Medulla oblongata (tissue), 1 donor: ENCODE results near the gene SYNPO2.
"Not testable (repeated sequence)": the region's sequence is repeated elsewhere in the genome, so short reads cannot be mapped to it uniquely, and the experiment has no call there.

Experiments used
- DNase-seq: peaks from one replicate; pipeline ENCODE4 v3.0.0-alpha.2; 2015; ENCODE audit errors: extremely low spot score

SYNPO2 gene

DNA sequence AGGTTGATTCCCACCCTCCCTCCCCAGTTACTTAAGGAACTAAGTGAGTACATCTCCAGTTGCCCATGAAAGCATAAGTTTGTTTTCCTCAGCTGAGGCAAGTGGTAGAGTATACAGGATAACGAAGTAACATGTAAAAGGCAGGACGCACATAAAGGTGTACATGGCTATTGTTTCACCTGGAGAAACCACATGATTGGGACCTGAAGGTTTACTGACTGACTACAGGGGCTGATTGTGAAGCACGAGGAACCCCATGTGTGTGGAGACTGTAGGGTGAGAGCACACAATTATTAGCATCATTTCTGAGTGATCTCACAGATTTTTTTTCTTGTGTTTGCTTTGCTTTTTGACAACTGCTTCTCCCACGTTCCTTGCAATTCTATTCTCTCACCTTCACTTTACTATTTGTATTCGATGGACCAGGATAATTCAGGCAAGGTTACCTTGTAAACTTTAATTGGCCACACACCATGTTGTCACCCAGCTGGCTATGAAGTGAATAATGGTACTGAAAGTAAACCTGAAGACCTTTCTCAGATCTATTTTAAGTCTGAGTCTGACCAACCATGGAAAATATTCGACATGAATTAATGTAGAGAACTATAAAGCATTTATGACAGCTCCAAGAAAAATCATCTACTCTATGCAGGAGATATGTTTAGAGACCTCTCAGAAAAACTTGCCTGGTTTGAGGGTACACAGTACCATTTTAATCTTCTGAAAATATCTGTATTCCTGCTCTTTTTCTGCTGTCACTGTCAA is 144.4 kb downstream of the SYNPO2 start:
- no peak for DNase-seq

DNA sequence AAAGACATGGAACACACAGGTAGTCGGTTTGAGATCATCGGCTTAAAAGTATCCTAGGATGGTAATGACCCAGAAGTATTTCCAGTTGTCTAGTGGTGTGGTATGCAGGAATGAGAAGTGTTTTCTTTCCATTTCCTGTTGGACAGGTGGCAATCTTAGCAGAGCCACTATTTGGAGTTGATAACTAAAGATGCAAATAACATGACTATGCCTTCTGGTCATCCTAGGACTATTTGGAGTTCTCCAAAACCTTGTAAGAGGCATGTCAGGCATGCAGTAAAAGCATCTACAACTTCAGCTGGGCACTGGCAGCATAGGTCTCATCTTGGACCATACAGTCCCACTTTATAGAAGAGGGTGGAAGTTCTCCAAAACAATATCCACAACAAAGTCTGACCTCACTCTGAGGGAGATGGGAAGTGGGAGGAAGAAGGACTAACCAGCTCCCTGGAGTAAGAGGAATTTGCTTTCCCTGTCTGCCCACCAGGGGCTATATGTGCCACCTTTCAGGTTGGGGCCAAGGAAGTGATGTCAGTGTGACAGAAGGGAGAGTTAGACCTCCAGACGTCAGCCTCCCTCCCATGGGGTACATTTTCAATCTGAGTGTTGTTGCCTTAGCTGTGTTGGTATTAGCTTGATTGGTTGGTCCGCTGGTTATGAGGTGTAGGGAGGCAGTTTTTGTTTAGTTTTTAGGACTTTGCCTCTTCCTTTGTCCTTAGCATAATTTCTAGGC is 145.8 kb downstream of the SYNPO2 start:
- no peak for DNase-seq

DNA sequence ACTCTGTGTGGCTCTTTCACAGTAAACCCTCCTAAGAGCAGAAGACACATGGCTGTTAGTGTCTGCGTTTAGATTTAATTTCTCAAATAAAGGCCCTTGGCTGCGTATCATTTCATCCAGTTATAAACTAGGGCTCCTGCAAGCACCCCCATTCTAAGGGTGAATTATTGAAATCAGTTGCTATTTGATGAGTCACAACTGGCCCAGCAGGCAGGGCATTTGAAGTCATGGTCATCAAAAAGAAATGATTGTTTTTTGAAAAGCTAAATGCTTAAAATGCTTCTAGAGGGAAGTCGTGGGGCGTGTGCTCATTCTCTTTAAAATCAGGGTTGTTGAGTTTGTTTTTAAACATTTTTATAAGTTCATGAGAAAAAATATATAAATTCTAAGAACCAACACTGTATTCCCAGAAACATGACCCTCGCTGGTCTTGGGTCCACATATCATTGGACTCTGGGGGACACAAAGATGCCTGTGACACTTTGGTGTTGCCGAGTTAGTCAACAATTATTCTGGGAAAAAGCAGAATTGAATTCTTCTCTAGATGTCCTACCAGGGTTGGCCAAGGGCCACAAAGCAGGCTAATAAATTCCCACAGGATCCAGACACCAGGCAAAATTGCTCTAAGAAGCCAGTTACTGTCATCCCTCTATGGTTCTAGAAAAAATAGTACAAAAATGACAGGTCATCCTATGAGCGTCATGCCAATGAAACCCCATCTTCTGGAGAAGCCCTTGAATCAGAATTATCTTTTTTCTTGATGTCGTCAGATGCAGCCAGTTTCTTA is 147.5 kb downstream of the SYNPO2 start:
- DNase-seq = no peak

DNA sequence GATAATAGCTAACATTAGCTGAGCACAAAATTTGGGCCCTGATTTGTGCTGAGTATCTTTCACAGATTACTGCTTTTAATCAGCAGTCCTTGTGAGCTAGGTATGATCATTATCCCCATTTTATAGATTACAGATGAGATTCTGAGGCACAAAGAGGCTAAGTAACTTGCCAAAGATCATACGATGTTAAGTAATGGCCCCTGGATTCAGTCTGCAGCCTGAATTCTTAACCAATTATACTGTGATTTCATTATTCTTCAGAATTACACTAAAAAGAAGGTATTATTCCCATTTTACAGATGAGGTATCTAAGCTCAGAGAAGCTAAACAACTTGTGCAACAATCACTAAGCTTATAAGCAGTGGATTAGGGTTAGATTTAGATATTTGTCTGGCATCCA is 149.1 kb downstream of the SYNPO2 start:
- DNase-seq = no peak

DNA sequence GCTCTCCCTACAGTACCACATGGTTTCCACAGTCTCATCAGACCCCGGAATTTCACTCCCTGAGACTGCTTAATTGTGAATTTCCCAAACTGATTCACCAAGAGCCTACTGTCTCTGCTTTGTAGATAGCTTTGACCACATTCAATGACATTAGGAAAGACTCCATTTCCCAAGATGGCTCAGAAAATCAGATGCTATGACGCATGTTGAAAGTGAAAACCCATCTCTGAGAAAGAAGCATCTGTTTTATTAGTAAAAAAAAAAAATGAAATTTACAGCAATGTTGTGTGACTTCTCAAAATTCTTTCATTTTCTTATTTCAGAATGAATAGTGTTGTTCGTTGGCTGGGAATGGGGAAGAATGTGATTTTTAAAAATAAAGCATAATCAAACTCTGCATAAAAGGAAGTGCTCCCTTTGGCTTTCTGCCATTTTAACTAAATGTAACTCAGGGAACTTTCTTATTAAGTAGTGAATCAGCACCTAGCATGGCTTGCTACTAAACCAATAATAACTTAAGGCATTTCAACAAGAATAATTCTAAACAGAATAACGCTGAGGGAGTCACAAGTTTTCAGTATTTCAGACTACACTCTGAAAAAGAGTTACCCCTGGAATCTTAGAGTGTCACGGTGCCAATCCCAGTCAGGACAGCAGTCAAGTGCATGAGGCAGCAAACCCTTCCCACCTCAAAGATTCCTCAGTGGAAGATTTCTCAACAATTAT is 149.6 kb downstream of the SYNPO2 start:
- no peak for DNase-seq

DNA sequence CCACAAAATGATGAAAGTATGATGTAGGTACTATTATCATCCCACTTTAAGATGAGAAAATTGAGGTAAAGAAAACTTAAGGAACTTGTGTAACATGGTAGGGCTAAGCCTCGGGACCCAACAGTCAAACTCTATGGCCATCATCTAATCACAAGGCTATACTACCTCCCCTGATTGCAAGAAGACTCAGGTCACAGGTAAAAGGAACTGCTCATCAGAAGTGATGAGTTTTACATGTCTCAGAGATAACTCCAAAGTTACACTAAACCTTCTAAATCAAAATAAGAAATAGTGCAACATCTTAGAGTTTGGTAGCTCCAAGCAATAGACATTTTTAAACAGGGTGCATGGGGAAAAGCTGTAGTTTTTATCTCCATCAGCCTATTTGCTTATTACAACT is 150.5 kb downstream of the SYNPO2 start:
- DNase-seq = no peak

DNA sequence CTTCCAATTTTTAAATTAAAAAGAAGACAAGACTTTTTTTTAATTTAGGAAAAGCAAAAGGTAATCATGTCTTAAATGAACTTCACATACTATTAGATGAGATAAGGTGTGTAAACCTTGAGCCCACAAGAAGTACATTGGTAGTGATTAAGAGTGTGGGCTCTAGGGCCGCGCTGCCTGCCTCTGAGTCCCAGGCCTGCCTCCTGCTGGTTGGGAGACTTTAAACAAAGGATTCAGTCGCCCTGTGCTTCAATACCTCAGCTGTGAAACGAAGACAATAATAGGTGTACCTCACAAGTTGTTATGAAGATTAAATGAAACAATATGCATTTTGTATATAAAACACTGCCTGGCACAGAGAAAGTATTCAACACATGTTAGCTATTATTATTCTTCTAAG is 151.1 kb downstream of the SYNPO2 start:
- DNase-seq = no peak

DNA sequence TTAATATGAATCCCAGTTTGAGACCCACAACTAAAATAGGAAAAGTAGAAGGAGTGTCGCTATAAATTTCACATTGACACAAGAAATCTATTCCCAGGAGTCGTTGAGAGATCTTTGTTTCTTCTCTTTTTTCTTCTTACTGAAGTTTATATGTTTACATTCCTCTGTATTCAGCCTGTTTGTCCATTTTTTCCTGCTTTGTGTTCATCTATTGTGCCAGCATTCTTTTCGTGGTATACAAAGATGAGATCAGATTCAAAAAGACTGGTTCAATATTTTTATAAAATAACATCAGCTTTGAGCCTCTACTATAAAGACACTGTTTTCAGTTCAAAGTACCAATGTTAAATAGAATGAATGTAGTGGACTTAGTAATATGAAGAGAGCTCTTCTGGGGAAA is 151.6 kb downstream of the SYNPO2 start:
- DNase-seq = no peak

DNA sequence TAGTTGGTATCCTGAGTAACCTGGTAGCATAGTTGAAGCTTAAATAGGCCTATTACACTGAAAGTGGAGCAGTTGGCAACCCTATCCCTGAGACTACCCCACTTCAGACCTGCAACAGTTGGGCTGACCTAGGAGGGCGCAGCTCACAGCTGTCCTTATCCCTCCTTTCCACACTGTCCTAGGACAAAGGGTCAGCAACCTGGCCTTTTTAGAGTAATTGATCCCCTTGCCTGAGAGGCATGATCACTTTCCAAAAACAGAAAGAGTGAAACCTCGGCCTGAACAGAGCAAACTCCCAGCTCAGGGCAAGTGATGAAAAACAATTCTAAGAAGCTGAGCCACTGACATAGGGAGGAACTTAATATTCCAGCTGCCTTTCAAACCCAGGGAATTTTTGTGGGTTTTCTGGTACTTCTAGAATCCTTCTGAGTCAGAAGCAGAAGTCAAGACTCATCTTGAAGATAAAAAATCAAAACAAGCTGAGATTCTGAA is 152.1 kb downstream of the SYNPO2 start:
- no peak for DNase-seq

DNA sequence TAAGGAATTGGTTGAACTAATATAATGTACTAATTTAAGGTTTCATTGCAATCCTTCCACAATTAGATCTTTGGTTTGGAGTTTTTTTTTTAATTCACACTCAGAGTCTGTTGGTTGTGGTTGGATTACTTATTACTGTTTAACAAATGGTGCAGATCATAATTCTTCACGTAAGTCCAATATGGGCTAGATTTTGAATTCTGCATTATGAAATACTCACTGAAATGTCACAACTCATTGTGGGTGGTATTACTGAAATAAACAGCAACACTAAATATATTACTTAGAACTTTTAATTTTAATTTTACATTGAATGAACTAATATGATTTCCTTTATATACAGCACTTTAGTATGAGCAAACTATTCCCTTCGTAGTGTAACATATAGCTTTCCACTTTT is 152.7 kb downstream of the SYNPO2 start:
- DNase-seq = no peak

DNA sequence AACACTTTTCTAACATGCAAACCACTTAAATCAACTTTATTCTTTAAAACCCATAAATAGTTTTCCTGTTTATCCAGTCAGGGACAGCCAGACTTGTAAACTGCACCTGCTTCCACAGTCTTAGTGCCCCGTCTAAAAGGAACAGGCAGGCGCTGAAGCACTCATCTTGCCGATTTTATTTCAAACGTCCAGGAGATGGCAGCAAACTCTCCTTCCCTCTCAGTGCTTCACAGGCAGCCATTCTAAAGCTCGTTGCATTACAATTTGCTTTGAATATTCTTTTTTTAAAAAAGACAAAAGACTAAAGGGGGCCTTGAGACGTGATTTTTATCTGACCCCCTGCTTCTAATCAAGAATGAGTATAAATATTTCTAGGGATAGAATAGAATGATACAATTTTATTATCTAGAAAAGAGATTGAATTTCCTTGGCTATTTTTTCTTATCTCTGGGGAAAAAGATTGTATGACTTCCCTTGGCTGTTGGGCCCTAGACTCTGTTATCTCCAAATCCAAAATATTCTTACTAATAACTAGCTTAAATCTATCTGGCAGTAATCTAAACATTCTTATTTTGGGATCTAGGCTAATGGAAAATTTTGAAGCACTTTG is 153.4 kb downstream of the SYNPO2 start:
- peak; percentile 92 for DNase-seq

DNA sequence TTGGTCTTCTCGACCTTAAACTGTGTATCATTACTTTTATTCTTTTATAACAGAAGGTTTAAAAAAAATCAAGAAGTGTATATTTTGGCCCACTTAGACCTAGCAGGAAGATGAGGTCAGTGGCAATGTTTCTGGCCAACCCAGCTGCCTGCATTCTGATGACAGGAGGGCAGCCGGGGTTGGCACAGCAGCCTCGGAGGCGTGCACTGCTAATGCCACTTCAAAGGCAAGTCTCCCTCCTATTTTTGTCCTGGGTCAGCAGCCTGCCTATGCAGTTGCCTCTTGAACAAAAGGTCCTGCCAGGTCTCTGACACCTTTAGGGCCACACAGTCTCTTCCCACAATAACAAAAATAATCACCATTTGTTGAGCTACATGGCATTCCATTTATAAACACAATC is 157.6 kb downstream of the SYNPO2 start:
- no peak for DNase-seq

DNA sequence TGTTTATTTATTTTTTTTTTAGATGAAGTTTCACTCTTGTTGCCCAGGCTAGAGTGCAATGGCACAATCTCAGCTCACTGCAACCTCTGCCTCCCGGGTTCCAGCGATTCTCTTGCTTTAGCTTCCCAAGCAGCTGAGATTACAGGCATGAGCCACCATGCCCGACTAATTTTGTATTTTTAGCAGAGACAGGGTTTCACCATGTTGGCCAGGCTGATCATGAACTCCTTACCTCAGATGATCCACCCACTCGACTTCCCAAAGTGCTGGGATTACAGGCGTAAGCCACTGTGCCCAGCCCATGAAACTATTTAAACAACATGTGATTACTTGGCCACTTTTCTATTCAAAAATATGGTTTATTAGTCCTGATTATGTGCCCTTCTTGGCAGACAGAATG is 158.4 kb downstream of the SYNPO2 start:
- DNase-seq = not testable (repeated sequence)

DNA sequence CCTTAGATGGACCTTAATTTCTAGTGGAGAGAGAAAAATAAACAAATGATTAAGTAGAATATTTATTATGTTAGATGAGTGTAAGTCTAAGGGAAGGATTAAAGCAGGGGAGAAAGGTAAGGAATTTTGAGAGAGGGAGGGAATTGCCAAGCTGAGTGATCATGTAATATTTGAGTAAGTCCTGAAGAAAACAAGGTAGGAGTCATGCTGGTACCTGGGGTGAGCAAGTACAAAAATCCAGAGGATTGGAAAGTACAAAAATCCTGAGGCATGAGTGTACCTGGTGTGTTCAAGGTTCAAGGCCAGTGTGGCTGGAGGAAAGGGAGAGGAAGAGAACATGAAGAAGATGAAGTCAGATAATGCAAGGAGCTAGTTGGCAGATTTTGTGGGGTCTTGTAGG is 159.8 kb downstream of the SYNPO2 start:
- no peak for DNase-seq

DNA sequence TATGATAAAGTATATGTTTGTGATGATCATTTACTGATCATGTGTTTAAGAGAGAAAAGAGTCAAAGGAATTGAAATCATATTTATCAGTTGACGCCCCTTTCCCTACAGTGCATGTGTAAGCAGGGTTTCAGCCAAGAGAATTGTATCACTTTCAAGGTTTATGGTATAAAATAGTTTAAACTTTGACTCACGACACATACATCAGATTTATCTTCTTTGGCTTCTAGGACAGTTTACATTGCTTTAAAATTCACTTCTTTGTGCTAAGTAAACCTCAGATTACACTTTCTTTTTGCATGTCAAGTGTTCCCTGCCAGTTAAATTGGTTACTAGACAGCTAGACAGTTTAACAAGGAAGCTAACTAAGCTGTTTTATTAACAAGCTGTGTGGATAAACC is 160.7 kb downstream of the SYNPO2 start:
- DNase-seq = no peak

DNA sequence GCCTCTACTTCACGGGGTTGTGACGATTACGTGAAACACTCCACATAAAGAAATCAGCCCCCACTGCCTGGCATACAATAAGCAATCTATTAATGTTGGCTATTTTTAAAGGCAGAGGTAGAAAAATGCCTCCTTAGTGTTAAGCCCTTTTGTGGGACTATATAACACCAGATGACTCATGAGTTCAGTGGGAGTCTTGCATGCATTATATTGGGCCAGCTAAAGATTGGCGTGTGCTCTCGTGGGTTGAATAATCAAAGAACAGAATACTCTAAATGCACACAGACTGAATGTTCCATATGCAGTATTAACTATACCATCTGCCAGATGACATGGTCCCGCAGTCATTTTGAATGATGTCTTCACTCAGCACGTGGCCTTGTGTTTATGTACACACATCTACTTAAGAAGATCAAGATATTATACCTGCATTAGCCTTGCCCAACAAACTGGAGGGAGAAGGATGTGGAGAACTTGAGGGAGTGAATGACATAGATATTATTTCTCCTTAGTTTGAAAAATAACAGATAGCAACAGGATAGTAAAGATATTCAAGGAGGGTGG is 162.0 kb downstream of the SYNPO2 start:
- DNase-seq = no peak

DNA sequence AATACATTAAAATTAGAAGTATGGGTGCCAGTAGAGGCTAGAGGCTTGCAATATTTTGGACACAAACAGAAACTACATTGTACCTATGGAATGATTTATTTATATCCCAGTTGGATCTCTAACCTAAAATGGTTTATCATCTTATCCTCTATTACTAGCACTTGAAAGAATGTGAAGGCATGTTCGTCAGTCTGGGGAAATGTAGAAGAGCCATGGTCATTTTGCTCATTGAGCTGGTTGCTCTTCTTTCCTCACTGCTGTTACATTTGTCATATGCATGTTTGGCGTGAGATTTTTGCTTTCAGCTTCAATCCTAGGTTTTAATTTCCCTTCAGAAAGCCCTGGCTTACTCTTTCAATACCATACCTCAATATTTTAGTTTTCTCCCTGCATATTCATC is 164.6 kb downstream of the SYNPO2 start:
- no peak for DNase-seq

DNA sequence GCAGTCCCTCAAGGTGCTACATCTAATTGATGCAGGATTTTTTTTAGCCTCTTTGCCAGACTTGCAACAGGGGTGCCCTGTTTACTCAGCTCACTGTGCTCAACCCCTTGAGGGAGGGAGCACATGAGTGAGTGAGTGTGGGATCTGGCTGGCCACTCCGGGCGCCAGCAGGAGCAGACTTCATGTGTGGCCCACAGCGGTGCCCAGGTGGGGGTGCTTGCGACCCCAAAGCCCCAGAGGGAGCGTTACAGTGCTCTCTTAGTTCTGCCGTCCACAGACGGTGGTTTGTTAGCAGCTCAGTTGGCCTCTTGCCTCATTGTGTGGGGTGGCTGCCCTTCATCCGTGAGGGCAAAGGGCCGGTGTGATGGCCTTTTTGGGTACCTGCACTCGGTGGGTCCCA is 165.3 kb downstream of the SYNPO2 start:
- DNase-seq = no peak

DNA sequence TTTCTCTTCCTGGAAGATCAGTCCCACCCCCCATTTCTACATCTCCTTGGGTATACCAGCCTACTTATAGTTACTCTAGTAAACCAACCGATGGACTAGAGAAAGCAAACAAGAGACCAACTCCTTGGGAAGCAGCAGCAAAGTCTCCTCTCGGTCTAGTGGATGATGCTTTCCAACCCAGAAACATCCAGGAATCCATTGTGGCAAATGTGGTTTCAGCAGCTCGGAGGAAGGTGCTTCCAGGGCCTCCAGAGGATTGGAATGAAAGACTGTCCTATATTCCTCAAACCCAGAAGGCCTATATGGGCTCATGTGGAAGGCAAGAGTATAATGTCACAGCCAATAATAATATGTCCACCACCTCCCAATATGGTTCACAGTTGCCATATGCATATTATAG is 168.8 kb downstream of the SYNPO2 start:
- no peak for DNase-seq

DNA sequence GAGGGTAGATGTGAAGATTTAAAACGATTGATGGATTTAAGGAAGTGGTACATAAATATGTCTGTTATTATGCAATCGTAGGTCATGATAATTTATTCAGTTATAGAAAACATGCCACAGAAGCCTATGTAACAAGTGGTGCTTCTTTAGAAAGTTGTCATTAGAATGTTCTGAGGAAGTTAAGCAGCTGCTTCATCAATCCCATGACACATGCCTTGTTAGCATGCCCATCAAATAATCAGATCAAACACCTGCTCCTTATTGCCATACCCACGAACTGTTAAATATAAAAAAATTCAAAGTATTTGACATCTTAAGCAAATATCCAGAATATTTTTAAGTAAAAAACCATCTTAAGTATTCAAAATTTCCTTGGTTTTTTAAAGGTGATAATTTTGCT is 170.6 kb downstream of the SYNPO2 start:
- no peak for DNase-seq

DNA sequence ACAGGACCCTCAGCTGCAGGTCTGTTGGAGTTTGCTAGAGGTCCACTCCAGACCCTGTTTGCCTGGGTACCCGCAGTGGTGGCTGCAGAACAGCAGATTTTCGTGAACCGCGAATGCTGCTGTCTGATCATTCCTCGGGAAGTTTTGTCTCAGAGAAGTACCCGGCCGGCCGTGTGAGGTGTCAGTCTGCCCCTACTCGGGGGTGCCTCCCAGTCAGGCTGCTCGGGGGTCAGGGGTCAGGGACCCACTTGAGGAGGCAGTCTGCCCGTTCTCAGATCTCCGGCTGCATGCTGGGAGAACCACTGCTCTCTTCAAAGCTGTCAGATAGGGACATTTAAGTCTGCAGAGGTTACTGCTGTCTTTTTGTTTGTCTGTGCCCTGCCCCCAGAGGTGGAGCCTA is 178.5 kb downstream of the SYNPO2 start:
- not testable (repeated sequence) for DNase-seq
